Activated T-cell treated with anti-CD3 and anti-CD28 coated beads, Interleukin-2, amount 50 U/mL, for 24 hours (primary cell): ENCODE data around the gene DDAH1.
"Not testable (repeated sequence)": the region's sequence is repeated elsewhere in the genome, so short reads cannot be mapped to it uniquely, and the experiment has no call there.

Source experiments
- DNase-seq: peaks from one replicate; pipeline ENCODE4 v3.0.0-alpha.2; 2020
- H3K27ac Mint-ChIP-seq: 2 replicates; pipeline ENCODE4 v1.8.0; 2020; ENCODE audit warnings: mild to moderate bottlenecking, mixed read lengths
- H3K27me3 Mint-ChIP-seq: 2 replicates; pipeline ENCODE4 v1.8.0; 2020; ENCODE audit warnings: mixed read lengths
- H3K36me3 Mint-ChIP-seq: 2 replicates; pipeline ENCODE4 v1.8.0; 2020; ENCODE audit warnings: low read depth, mixed read lengths
- H3K4me1 Mint-ChIP-seq: 2 replicates; pipeline ENCODE4 v1.8.0; 2020; ENCODE audit warnings: low read depth, mixed read lengths
- H3K4me3 Mint-ChIP-seq: 2 replicates; pipeline ENCODE4 v1.8.0; 2020; ENCODE audit warnings: mild to moderate bottlenecking, moderate library complexity, mixed read lengths
- H3K9me3 Mint-ChIP-seq: 2 replicates; pipeline ENCODE4 v1.8.0; 2020; ENCODE audit warnings: mixed read lengths

DDAH1 gene

GRCh38 chr1:85484264-85484663, 19.3 kb upstream of the DDAH1 start:
- peaks cover 11% of the 10 kb centered on the region for H3K27me3 Mint-ChIP-seq
- H3K4me3 Mint-ChIP-seq, result no peak overlapping the region
- H3K4me1 Mint-ChIP-seq, result no peaks in the 10 kb centered on the region
- DNase-seq, result no peak
- no peaks in the 10 kb centered on the region for H3K9me3 Mint-ChIP-seq
- H3K36me3 Mint-ChIP-seq, result no peaks in the 10 kb centered on the region
- H3K27ac Mint-ChIP-seq, result no peak overlapping the region

GRCh38 chr1:85481688-85482087, 16.7 kb upstream of the DDAH1 start:
- H3K36me3 Mint-ChIP-seq, result no peaks in the 10 kb centered on the region
- peaks cover 16% of the 10 kb centered on the region for H3K27me3 Mint-ChIP-seq
- no peak overlapping the region for H3K4me3 Mint-ChIP-seq
- no peaks in the 10 kb centered on the region for H3K4me1 Mint-ChIP-seq
- H3K27ac Mint-ChIP-seq, result no peak overlapping the region
- no peak for DNase-seq
- H3K9me3 Mint-ChIP-seq, result no peaks in the 10 kb centered on the region

- peaks cover 16% of the 10 kb centered on the region for H3K27me3 Mint-ChIP-seq
- DNase-seq, result no peak
- no peaks in the 10 kb centered on the region for H3K36me3 Mint-ChIP-seq
- no peak overlapping the region for H3K27ac Mint-ChIP-seq
- no peaks in the 10 kb centered on the region for H3K9me3 Mint-ChIP-seq
- no peaks in the 10 kb centered on the region for H3K4me1 Mint-ChIP-seq
- no peak overlapping the region for H3K4me3 Mint-ChIP-seq
Observed at GRCh38 chr1:85480566-85480965, 15.6 kb upstream of the DDAH1 start.

GRCh38 chr1:85479491-85479890, 14.5 kb upstream of the DDAH1 start:
- Mint-ChIP-seq H3K27ac (no peak overlapping the region), H3K27me3 (peaks cover 14% of the 10 kb centered on the region), H3K36me3 (no peaks in the 10 kb centered on the region), H3K4me3 (no peak overlapping the region), H3K4me1 (no peaks in the 10 kb centered on the region), H3K9me3 (no peaks in the 10 kb centered on the region)
- DNase-seq, result no peak

- no peak for DNase-seq
- H3K27me3 Mint-ChIP-seq, result peaks cover 22% of the 10 kb centered on the region
- no peaks in the 10 kb centered on the region for H3K9me3 Mint-ChIP-seq
- H3K27ac Mint-ChIP-seq, result no peak overlapping the region
- H3K36me3 Mint-ChIP-seq, result no peaks in the 10 kb centered on the region
- H3K4me1 Mint-ChIP-seq, result no peaks in the 10 kb centered on the region
- H3K4me3 Mint-ChIP-seq, result no peak overlapping the region
Observed at GRCh38 chr1:85478366-85478765, 13.4 kb upstream of the DDAH1 start.

- no peak for DNase-seq
- Mint-ChIP-seq H3K27ac (no peak overlapping the region), H3K4me1 (no peaks in the 10 kb centered on the region), H3K4me3 (no peak overlapping the region), H3K9me3 (no peaks in the 10 kb centered on the region), H3K36me3 (no peaks in the 10 kb centered on the region), H3K27me3 (peaks cover 21% of the 10 kb centered on the region)
Observed at GRCh38 chr1:85475055-85475454, 10.1 kb upstream of the DDAH1 start.

GRCh38 chr1:85473390-85473789, 8.4 kb upstream of the DDAH1 start:
- H3K9me3 Mint-ChIP-seq, result no peaks in the 10 kb centered on the region
- H3K27ac Mint-ChIP-seq, result no peak overlapping the region
- H3K4me1 Mint-ChIP-seq, result no peaks in the 10 kb centered on the region
- DNase-seq, result no peak
- no peak overlapping the region for H3K4me3 Mint-ChIP-seq
- peaks cover 29% of the 10 kb centered on the region for H3K27me3 Mint-ChIP-seq
- no peaks in the 10 kb centered on the region for H3K36me3 Mint-ChIP-seq

GRCh38 chr1:85471558-85471957, 6.6 kb upstream of the DDAH1 start:
- no peaks in the 10 kb centered on the region for H3K9me3 Mint-ChIP-seq
- H3K36me3 Mint-ChIP-seq, result no peaks in the 10 kb centered on the region
- H3K4me3 Mint-ChIP-seq, result no peak overlapping the region
- no peaks in the 10 kb centered on the region for H3K4me1 Mint-ChIP-seq
- no peak for DNase-seq
- no peak overlapping the region for H3K27ac Mint-ChIP-seq
- H3K27me3 Mint-ChIP-seq, result peaks cover 33% of the 10 kb centered on the region

- H3K36me3 Mint-ChIP-seq, H3K9me3 Mint-ChIP-seq, H3K27ac Mint-ChIP-seq, H3K4me1 Mint-ChIP-seq, DNase-seq, H3K4me3 Mint-ChIP-seq: not testable (repeated sequence)
- peaks cover 46% of the 10 kb centered on the region for H3K27me3 Mint-ChIP-seq
Observed at GRCh38 chr1:85470130-85470529, 5.2 kb upstream of the DDAH1 start.

GRCh38 chr1:85467929-85468540, 3.1 kb upstream of the DDAH1 start:
- Mint-ChIP-seq H3K36me3 (no peaks in the 10 kb centered on the region), H3K27ac (no peak overlapping the region), H3K4me1 (peaks cover 9% of the 10 kb centered on the region), H3K9me3 (no peaks in the 10 kb centered on the region), H3K27me3 (peaks cover 54% of the 10 kb centered on the region), H3K4me3 (no peak overlapping the region)
- no peak for DNase-seq

GRCh38 chr1:85467036-85467435, 2.1 kb upstream of the DDAH1 start:
- H3K27me3 Mint-ChIP-seq, result peaks cover 64% of the 10 kb centered on the region

GRCh38 chr1:85465786-85466134, 801 bp upstream of the DDAH1 start:
- H3K9me3 Mint-ChIP-seq, result no peaks in the 10 kb centered on the region
- H3K36me3 Mint-ChIP-seq, result no peaks in the 10 kb centered on the region
- H3K4me3 Mint-ChIP-seq, result peak overlapping the region; percentile 27
- H3K4me1 Mint-ChIP-seq, result peaks cover 9% of the 10 kb centered on the region
- DNase-seq, result no peak
- peaks cover 72% of the 10 kb centered on the region for H3K27me3 Mint-ChIP-seq
- no peak overlapping the region for H3K27ac Mint-ChIP-seq

More at GRCh38 chr1:85467036-85467435, 2.1 kb upstream of the DDAH1 start:
- DNase-seq, result no peak
- no peak overlapping the region for H3K4me3 Mint-ChIP-seq
- H3K4me1 Mint-ChIP-seq, result peaks cover 9% of the 10 kb centered on the region
- no peaks in the 10 kb centered on the region for H3K9me3 Mint-ChIP-seq
- H3K27ac Mint-ChIP-seq, result no peak overlapping the region
- H3K36me3 Mint-ChIP-seq, result no peaks in the 10 kb centered on the region

GRCh38 chr1:85464497-85465098, 361 bp downstream of the DDAH1 start:
- Mint-ChIP-seq H3K9me3 (no peaks in the 10 kb centered on the region), H3K36me3 (no peaks in the 10 kb centered on the region), H3K4me3 (peak overlapping the region; percentile 50), H3K27me3 (peaks cover 76% of the 10 kb centered on the region), H3K27ac (no peak overlapping the region), H3K4me1 (peaks cover 9% of the 10 kb centered on the region)
- DNase-seq, result peak; percentile 52

GRCh38 chr1:85463731-85464496, 1.0 kb downstream of the DDAH1 start:
- Mint-ChIP-seq H3K27me3 (peaks cover 76% of the 10 kb centered on the region), H3K9me3 (no peaks in the 10 kb centered on the region), H3K36me3 (no peaks in the 10 kb centered on the region), H3K27ac (no peak overlapping the region), H3K4me3 (peak overlapping the region; percentile 50), H3K4me1 (peaks cover 9% of the 10 kb centered on the region)
- no peak for DNase-seq

GRCh38 chr1:85462931-85463649, 1.9 kb downstream of the DDAH1 start:
- Mint-ChIP-seq H3K27me3 (peaks cover 69% of the 10 kb centered on the region), H3K36me3 (no peaks in the 10 kb centered on the region), H3K27ac (no peak overlapping the region), H3K4me3 (no peak overlapping the region), H3K4me1 (peaks cover 9% of the 10 kb centered on the region), H3K9me3 (no peaks in the 10 kb centered on the region)
- DNase-seq, result no peak
